ENCODE data around the gene MNAT1.
A peak's percentile ranks its signal among the peaks of the same experiment; 100 is the strongest.

The MNAT1 gene

GRCh38 chr14:60790850-60791249 is 56.3 kb downstream of the MNAT1 start:
- H3K27ac ChIP-seq, result no peak overlapping the region
- CTCF ChIA-PET, result no interaction called here
- TF ChIP-seq CTCF (conservative IDR thresholded peaks at IDR 0.05; ENCODE audit: low read depth), result no peak
- DNase-seq (ENCODE audit: low spot score), result no peak
- POLR2A ChIA-PET (ENCODE audit: low non-redundant PET), result no interaction called here

- no peak overlapping the region for H3K27ac ChIP-seq
- DNase-seq (ENCODE audit: low spot score), result no peak
- CTCF ChIA-PET, result no interaction called here
- POLR2A ChIA-PET (ENCODE audit: low non-redundant PET), result no interaction called here
- TF ChIP-seq CTCF (conservative IDR thresholded peaks at IDR 0.05; ENCODE audit: low read depth), result no peak
Measured at GRCh38 chr14:60796434-60796833, 61.9 kb downstream of the MNAT1 start.

DNA sequence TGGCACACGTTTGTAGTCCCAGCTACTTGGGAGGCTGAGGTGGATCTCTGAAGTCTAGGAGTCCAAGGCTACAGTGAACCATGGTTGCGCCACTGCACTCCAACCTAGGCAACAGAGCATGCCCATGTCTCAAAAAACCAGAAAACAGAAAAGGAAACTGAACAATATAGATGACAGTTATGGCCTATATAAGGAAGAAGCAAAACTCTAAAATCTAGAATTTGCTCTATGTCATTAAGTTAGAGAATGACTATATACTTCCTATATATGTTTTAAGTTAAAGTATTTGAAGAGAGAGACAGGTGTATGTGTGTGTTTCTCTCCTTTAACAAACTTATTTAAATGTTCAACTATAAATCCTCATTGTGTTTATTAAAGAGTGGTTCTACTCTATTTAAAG is 65.8 kb downstream of the MNAT1 start:
- DNase-seq (ENCODE audit: low spot score), result no peak
- TF ChIP-seq CTCF (conservative IDR thresholded peaks at IDR 0.05; ENCODE audit: low read depth), result no peak
- CTCF ChIA-PET, result no interaction called here
- POLR2A ChIA-PET (ENCODE audit: low non-redundant PET), result no interaction called here
- H3K27ac ChIP-seq, result no peak overlapping the region

DNA sequence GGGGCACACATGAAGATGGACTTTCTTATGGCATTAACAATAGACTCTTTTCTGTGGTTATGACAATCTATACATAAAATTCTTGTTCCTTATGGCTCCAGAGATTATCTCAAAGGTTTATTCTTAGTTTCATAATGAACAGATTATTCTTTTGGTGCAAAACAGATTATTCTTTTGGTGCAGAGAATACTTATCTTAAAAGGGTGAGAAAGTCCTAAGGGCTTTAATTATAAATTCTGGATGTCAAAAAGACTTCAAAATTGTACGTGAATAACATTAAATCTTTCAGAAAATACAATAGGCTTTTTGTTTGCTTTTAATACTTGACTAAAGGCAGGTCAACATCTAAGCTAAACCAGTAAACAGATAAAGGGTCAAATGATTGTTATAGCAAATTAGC is 69.3 kb downstream of the MNAT1 start:
- ChIA-PET POLR2A (ENCODE audit: low non-redundant PET) (no interaction called here), CTCF (no interaction called here)
- no peak for TF ChIP-seq CTCF (conservative IDR thresholded peaks at IDR 0.05; ENCODE audit: low read depth)
- no peak for DNase-seq (ENCODE audit: low spot score)
- H3K27ac ChIP-seq, result no peak overlapping the region

DNA sequence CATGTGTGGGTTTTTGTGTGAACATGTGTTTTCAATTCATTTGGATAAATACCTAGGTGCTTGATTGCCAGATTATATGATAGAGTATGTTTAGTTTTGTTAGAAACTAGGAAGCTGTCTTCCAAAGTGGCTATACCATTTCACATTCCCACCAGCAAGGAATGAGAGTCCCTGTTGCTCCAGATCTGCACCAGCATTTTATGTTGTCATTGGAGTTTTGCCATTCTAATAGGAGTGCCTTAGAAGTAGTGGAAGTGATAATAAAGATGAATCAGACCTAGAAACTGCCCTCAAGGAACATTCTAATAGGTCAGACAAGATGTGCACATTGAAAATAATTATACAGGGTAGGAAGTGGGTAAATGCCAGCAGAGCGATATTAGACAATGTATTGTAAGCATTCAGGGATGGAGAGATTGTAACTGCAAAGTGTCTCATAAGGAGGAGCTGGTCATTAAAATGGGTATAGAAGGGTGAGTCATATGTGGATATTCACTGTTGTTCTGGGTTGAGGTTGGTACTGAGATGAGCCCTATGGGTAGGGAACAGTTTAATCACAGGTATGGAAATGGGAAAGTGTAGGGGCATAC is 71.4 kb downstream of the MNAT1 start:
- DNase-seq (ENCODE audit: low spot score), result peak; percentile 58

DNA sequence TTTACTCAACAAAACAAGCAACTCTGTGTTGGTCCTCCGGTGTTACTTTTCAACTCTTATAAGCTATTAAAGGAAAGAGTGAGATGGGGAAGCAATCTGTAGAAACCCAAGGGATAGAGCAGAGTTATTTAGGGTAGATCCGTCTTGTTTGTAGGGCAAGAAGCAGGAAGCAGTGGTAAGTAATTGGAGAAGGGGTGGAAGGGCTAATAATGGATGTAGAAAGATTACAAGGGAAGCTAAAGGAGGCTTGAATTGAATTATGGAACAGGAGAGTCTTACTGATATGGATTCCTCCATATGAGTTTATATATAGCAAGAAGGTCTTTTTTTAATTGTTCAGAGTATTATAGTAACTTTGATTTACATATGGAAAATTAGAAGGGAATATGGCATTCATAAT is 72.7 kb downstream of the MNAT1 start:
- DNase-seq (ENCODE audit: low spot score), result no peak
- ChIA-PET CTCF (no interaction called here), POLR2A (ENCODE audit: low non-redundant PET) (no interaction called here)
- no peak for TF ChIP-seq CTCF (conservative IDR thresholded peaks at IDR 0.05; ENCODE audit: low read depth)
- no peak overlapping the region for H3K27ac ChIP-seq

More for the DNA sequence above, 71.4 kb downstream of the MNAT1 start:
- TF ChIP-seq CTCF (conservative IDR thresholded peaks at IDR 0.05; ENCODE audit: low read depth), result no peak
- CTCF ChIA-PET, result interaction anchor here (0.6 kb wide), 1 partner anchor 272 kb away, joined by 5 read pairs; no protein-coding TSS in a partner anchor
- POLR2A ChIA-PET (ENCODE audit: low non-redundant PET), result no interaction called here
- H3K27ac ChIP-seq, result no peak overlapping the region

DNA sequence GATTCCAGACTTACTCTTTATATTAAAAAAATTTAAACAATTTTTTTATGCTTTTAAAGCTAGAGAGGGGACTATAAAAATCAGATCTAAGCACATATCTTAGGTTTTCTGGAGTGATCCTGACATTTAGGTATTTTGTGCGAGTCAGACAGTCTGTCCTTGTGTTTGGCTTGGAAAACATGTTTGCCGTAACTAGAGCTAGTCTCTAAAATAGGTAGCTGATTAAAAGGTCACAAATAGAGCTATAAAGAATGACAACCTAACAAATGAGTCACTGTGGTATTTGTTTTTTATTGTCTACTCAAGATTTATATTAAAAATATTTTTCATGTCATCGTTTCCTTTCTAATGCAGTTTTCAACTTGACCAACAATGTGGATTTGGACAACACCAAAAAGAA is 73.4 kb downstream of the MNAT1 start:
- CTCF ChIA-PET, result no interaction called here
- no peak for TF ChIP-seq CTCF (conservative IDR thresholded peaks at IDR 0.05; ENCODE audit: low read depth)
- H3K27ac ChIP-seq, result no peak overlapping the region
- no peak for DNase-seq (ENCODE audit: low spot score)
- POLR2A ChIA-PET (ENCODE audit: low non-redundant PET), result no interaction called here

Measured in RWPE1 (cell line).